ENCODE results near the gene MVD. TPM values are rescaled to one million over a fixed set of nuclear protein-coding genes. Genes with fewer than 3 reads are reported as not detected.

The MVD gene
- total and polyA plus RNA-seq, 2 donors (not counting 1 experiment from before 2014, with no cell fraction given), result 35.9 to 204 TPM

DNA sequence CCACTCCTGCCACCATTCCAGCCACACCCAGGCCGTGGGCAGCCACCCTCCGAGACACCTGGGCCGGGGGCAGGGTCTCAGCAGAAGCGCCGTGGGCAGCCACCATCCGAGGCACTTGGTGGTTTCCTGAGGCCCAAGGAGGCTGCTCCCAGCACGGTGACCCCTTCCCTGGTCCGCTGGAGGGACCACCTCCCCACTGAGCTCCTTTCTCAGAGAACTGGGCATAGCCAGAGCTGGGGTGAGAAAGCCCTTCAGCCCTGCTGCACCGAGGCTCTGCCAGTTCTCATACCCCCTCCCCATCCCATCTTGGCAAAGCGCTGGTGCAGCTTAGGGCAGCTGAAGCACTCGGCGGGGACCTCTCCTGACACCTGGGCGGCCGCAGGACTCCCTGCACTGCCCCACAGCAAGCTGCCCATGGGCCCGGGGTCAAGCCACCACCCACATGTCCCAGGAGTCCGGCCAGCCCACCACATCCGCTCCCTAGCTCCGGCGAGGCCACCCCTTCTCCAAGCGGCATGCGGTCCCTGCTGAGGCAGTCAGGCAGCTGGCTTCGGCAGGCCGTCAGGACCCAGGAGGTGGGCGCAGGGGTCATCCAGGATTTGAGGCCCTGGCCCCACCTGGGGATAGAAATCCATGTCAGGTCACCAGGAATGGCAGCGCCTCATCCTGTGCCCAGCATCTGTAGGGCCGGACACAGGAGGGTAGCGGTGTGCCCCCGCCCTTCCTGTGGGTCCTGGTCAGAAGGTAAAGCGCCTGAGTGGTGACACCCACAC is 10.7 kb downstream of the MVD start:
- H3K4me3 ChIP-seq (replicated peaks in 1 of 4; ENCODE audit: control extremely low read depth in 1 of 4, insufficient read depth in 1 of 4, low read depth in 3 of 4, low read length in 4 of 4), result no peak overlapping the region
- no peaks in the 10 kb centered on the region for H3K79me2 ChIP-seq (ENCODE audit: control insufficient read depth, insufficient read depth, low read length)
- H3K27me3 ChIP-seq (ENCODE audit: control insufficient read depth, insufficient read depth, low read length), result no peaks in the 10 kb centered on the region
- H4K20me1 ChIP-seq (ENCODE audit: control insufficient read depth, extremely low read depth, insufficient read depth, low read length), result no peaks in the 10 kb centered on the region
- H3K27ac ChIP-seq (ENCODE audit: insufficient read depth, low read length), result no peak overlapping the region
- H3K4me1 ChIP-seq (ENCODE audit: control insufficient read depth, extremely low read depth, insufficient read depth, low read length), result peaks cover 9% of the 10 kb centered on the region
- no peak for TF ChIP-seq CTCF (conservative IDR thresholded peaks at IDR 0.05 in 1 of 2, IDR thresholded peaks at IDR 0.05 in 1 of 2; ENCODE audit: low read depth in 1 of 2, low read length in 2 of 2)
- TF ChIP-seq EZH2 (IDR thresholded peaks at IDR 0.05; ENCODE audit: low read length, missing control alignments), result no peak
- no peak overlapping the region for H3K4me2 ChIP-seq (ENCODE audit: extremely low read depth, insufficient read depth, low read length)
- no peak for DNase-seq (ENCODE audit: low read depth in 2 of 2)
- no peak overlapping the region for H3K9ac ChIP-seq (ENCODE audit: insufficient read depth, low read length)
- peaks cover 30% of the 10 kb centered on the region for H3K36me3 ChIP-seq (ENCODE audit: control insufficient read depth, insufficient read depth, low read length)
- H2AFZ ChIP-seq (ENCODE audit: low read length), result no peak overlapping the region
- no peaks in the 10 kb centered on the region for H3K9me3 ChIP-seq (ENCODE audit: control insufficient read depth, insufficient read depth, low read depth, low read length)

DNA sequence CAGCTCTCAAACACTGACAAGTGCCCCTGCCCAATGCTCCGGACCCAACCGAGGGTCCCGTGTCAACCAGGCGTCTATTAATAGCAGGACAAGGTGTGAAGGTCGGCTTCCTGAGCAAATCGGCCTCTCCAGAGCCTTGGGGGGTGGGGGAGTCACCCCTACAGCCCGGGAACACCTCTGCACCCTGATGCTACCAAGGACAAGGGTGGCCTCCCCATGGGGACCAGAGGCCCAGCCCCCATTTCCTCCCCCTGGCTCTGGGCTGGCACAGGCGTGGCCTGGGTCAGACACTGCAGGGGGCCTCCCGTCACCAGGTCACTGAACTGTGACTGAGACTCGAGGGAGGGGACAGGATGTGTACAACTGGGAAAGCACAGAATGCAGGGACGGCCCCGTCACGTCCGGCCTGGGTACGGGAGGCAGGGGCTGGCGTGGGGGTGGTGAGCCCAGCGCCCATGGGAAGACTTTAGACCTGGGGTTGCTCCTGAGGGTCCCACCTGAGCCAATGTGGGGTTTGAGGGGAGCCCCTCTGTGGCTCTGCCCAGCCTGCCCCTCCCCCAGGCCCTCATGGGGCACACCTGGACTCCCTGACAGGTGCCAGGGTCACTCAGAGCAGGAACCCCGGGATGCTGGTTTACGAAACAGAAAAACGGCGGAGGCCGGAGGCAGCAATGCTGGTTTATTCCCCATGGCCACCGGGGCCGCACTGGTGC is 11.5 kb downstream of the MVD start:
- no peak for DNase-seq (ENCODE audit: low read depth in 2 of 2)
- Histone ChIP-seq H2AFZ (ENCODE audit: low read length) (no peak overlapping the region), H3K27ac (ENCODE audit: insufficient read depth, low read length) (peak overlapping the region; percentile 57), H3K27me3 (ENCODE audit: control insufficient read depth, insufficient read depth, low read length) (no peaks in the 10 kb centered on the region), H3K79me2 (ENCODE audit: control insufficient read depth, insufficient read depth, low read length) (no peaks in the 10 kb centered on the region), H3K4me2 (ENCODE audit: extremely low read depth, insufficient read depth, low read length) (peak overlapping the region; percentile 69), H3K4me3 (replicated peaks in 1 of 4; ENCODE audit: control extremely low read depth in 1 of 4, insufficient read depth in 1 of 4, low read depth in 3 of 4, low read length in 4 of 4) (peak overlapping the region; percentile 17 to 74 (median 33)), H3K9me3 (ENCODE audit: control insufficient read depth, insufficient read depth, low read depth, low read length) (no peaks in the 10 kb centered on the region), H4K20me1 (ENCODE audit: control insufficient read depth, extremely low read depth, insufficient read depth, low read length) (no peaks in the 10 kb centered on the region), H3K36me3 (ENCODE audit: control insufficient read depth, insufficient read depth, low read length) (peaks cover 27% of the 10 kb centered on the region), H3K4me1 (ENCODE audit: control insufficient read depth, extremely low read depth, insufficient read depth, low read length) (peaks cover 9% of the 10 kb centered on the region), H3K9ac (ENCODE audit: insufficient read depth, low read length) (peak overlapping the region; percentile 36)
- no peak for TF ChIP-seq CTCF (conservative IDR thresholded peaks at IDR 0.05 in 1 of 2, IDR thresholded peaks at IDR 0.05 in 1 of 2; ENCODE audit: low read depth in 1 of 2, low read length in 2 of 2)
- no peak for TF ChIP-seq EZH2 (IDR thresholded peaks at IDR 0.05; ENCODE audit: low read length, missing control alignments)

DNA sequence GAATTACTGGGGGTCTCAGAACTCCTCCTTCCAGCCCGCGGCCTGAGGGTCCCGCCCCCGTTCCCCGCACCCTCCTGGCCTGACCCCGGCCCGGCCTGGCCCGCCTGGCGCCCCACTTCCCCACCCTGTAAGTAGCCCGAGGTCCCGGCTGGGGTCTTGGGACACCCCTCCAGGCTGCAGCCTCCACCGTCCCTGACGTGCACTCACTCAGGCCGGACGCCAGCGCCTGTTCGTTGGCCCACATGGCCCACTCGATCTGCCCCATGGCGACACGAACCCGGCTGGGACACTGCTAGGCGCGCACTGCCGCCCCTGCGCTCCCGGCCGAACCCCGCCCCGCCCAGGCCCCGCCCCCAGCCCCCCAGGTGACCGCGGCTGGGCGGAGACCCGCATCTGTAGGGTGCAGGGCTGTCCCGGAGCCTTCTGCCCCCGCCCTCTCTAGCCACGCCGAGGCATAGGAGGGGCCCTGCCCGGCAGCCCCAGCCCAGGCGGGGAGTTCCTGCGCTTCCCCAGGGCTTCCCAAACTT is 12.1 kb downstream of the MVD start, which contains the start of gene CYBA:
TSS of gene CYBA (minus strand) at position 305 of the 527 bp plus-strand sequence. CDS start at position 265, 40 bp downstream.
- peak within 1 kb of the TSS; percentile 75 for H3K4me2 ChIP-seq (ENCODE audit: extremely low read depth, insufficient read depth, low read length)
- H2AFZ ChIP-seq (ENCODE audit: low read length), result no peak within 1 kb of the TSS
- H3K9me3 ChIP-seq (ENCODE audit: control insufficient read depth, insufficient read depth, low read depth, low read length), result no peaks in the 10 kb centered on the region
- no peaks in the 10 kb centered on the region for H3K27me3 ChIP-seq (ENCODE audit: control insufficient read depth, insufficient read depth, low read length)
- no peaks in the 10 kb centered on the region for H4K20me1 ChIP-seq (ENCODE audit: control insufficient read depth, extremely low read depth, insufficient read depth, low read length)
- H3K36me3 ChIP-seq (ENCODE audit: control insufficient read depth, insufficient read depth, low read length), result peaks cover 21% of the 10 kb centered on the region
- H3K9ac ChIP-seq (ENCODE audit: insufficient read depth, low read length), result peak within 1 kb of the TSS; percentile 65
- peak within 1 kb of the TSS; percentile 57 for H3K27ac ChIP-seq (ENCODE audit: insufficient read depth, low read length)
- H3K4me1 ChIP-seq (ENCODE audit: control insufficient read depth, extremely low read depth, insufficient read depth, low read length), result peaks cover 9% of the 10 kb centered on the region
- H3K4me3 ChIP-seq (replicated peaks in 1 of 4; ENCODE audit: control extremely low read depth in 1 of 4, insufficient read depth in 1 of 4, low read depth in 3 of 4, low read length in 4 of 4), result peak within 1 kb of the TSS; percentile 48 to 74 (median 66)
- TF ChIP-seq EZH2 (IDR thresholded peaks at IDR 0.05; ENCODE audit: low read length, missing control alignments), result no peak
- TF ChIP-seq CTCF (conservative IDR thresholded peaks at IDR 0.05 in 1 of 2, IDR thresholded peaks at IDR 0.05 in 1 of 2; ENCODE audit: low read depth in 1 of 2, low read length in 2 of 2), result no peak
- H3K79me2 ChIP-seq (ENCODE audit: control insufficient read depth, insufficient read depth, low read length), result no peaks in the 10 kb centered on the region
- DNase-seq (ENCODE audit: low read depth in 2 of 2), result peak; percentile 26 to 38

All from fibroblast of lung (primary cell).